ENCODE data around the gene B3GAT2.
A peak's percentile ranks its signal among the peaks of the same experiment; 100 is the strongest.

B3GAT2 gene

GRCh38 chr6:70900047-70900446 is 56.8 kb downstream of the B3GAT2 start:
- Histone ChIP-seq H3K36me3 (ENCODE audit: control insufficient read depth in 2 of 2, insufficient read depth in 1 of 2, low read length in 2 of 2) (no peaks in the 10 kb centered on the region), H3K9me3 (ENCODE audit: control insufficient read depth, insufficient read depth, low read depth, low read length) (no peaks in the 10 kb centered on the region), H3K27ac (ENCODE audit: extremely low read depth, low read depth, low read length) (no peak overlapping the region), H3K4me3 (ENCODE audit: low read depth, low read length) (no peak overlapping the region), H3K4me1 (ENCODE audit: control insufficient read depth, insufficient read depth, low read length) (no peaks in the 10 kb centered on the region)
- TF ChIP-seq ZNF555 (tag by site-specific recombination; conservative IDR thresholded peaks at IDR 0.05) = no peak
- no peak for TF ChIP-seq ZNF174 (tag by site-specific recombination; IDR thresholded peaks at IDR 0.05)
- no peak for TF ChIP-seq PRDM2 (tag by site-specific recombination; IDR thresholded peaks at IDR 0.05; ENCODE audit: borderline replicate concordance)
- TF ChIP-seq ZNF184 (tag by site-specific recombination; IDR thresholded peaks at IDR 0.05) = no peak
- no peak for TF ChIP-seq ZNF221 (tag by site-specific recombination; IDR thresholded peaks at IDR 0.05; ENCODE audit: borderline replicate concordance)
- TF ChIP-seq PRDM6 (tag by site-specific recombination; IDR thresholded peaks at IDR 0.05) = no peak
- no peak for TF ChIP-seq ZNF560 (tag by site-specific recombination; IDR thresholded peaks at IDR 0.05; ENCODE audit: borderline replicate concordance)
- no peak for TF ChIP-seq GFI1B (tag by site-specific recombination; IDR thresholded peaks at IDR 0.05)
- ChIA-PET CTCF (interaction anchor here (1.8 to 2.0 kb wide), 2 partner anchors 15 to 590 kb away, joined by 5 to 18 read pairs; no protein-coding TSS in a partner anchor), POLR2A (no interaction called here)

GRCh38 chr6:70894001-70894400 is 62.9 kb downstream of the B3GAT2 start:
- ChIA-PET POLR2A (no interaction called here), CTCF (interaction anchor here (0.5 to 4.1 kb wide), 4 partner anchors 9 to 673 kb away, joined by 3 to 43 read pairs (median 4); no protein-coding TSS in a partner anchor)
- Histone ChIP-seq H3K27ac (ENCODE audit: extremely low read depth, low read depth, low read length) (no peak overlapping the region), H3K4me1 (ENCODE audit: control insufficient read depth, insufficient read depth, low read length) (no peaks in the 10 kb centered on the region), H3K4me3 (ENCODE audit: low read depth, low read length) (no peak overlapping the region), H3K36me3 (ENCODE audit: control insufficient read depth in 2 of 2, insufficient read depth in 1 of 2, low read length in 2 of 2) (no peaks in the 10 kb centered on the region), H3K9me3 (ENCODE audit: control insufficient read depth, insufficient read depth, low read depth, low read length) (no peaks in the 10 kb centered on the region)
- TF ChIP-seq KLF10 (tag by site-specific recombination; IDR thresholded peaks at IDR 0.05) = no peak
- no peak for TF ChIP-seq ZNF707 (tag by site-specific recombination; IDR thresholded peaks at IDR 0.05)
- TF ChIP-seq REPIN1 (tag by site-specific recombination; IDR thresholded peaks at IDR 0.05; ENCODE audit: low read depth) = no peak
- no peak for TF ChIP-seq ZNF747 (tag by site-specific recombination; IDR thresholded peaks at IDR 0.05)
- TF ChIP-seq KLF9 (tag by site-specific recombination; IDR thresholded peaks at IDR 0.05; ENCODE audit: low read depth) = no peak

- Histone ChIP-seq H3K27ac (ENCODE audit: extremely low read depth, low read depth, low read length) (no peak overlapping the region), H3K4me1 (ENCODE audit: control insufficient read depth, insufficient read depth, low read length) (no peaks in the 10 kb centered on the region), H3K36me3 (ENCODE audit: control insufficient read depth in 2 of 2, insufficient read depth in 1 of 2, low read length in 2 of 2) (no peaks in the 10 kb centered on the region), H3K9me3 (ENCODE audit: control insufficient read depth, insufficient read depth, low read depth, low read length) (no peaks in the 10 kb centered on the region), H3K4me3 (ENCODE audit: low read depth, low read length) (no peak overlapping the region)
- CTCF ChIA-PET = no interaction called here
- POLR2A ChIA-PET = no interaction called here
- TF ChIP-seq BCL11B (tag by site-specific recombination; IDR thresholded peaks at IDR 0.05; ENCODE audit: low read depth) (no peak), ZNF530 (tag by site-specific recombination; IDR thresholded peaks at IDR 0.05; ENCODE audit: low read depth) (no peak), ZNF677 (tag by site-specific recombination; IDR thresholded peaks at IDR 0.05) (no peak), ZNF114 (tag by site-specific recombination; IDR thresholded peaks at IDR 0.05) (no peak), ZBTB44 (tag by site-specific recombination; IDR thresholded peaks at IDR 0.05) (no peak), TSHZ1 (tag by site-specific recombination; IDR thresholded peaks at IDR 0.05; ENCODE audit: borderline replicate concordance) (no peak), EGR2 (tag by site-specific recombination; IDR thresholded peaks at IDR 0.05; ENCODE audit: low read depth) (peak; percentile 85)
Measured at GRCh38 chr6:70889270-70889669, 67.6 kb downstream of the B3GAT2 start.
